Stimulated activated CD8-positive, alpha-beta memory T cell treated with anti-CD3 and anti-CD28 coated beads, Interleukin-15, amount 100 ng/mL, for 4 hours (primary cell): ENCODE measurements around the gene CCL18.
"Not testable (repeated sequence)": the region's sequence is repeated elsewhere in the genome, so short reads cannot be mapped to it uniquely, and the experiment has no call there.

Experiments used
- DNase-seq, 2 donors: peaks; one replicate each; pipeline ENCODE4 v3.0.0-alpha.2; 2020; ENCODE audit warnings: low read depth in 2 of 2

CCL18 gene

GRCh38 chr17:36063786-36064541, at the start of gene CCL18:
CCL18 (plus strand) TSS chr17:36064272; CDS start chr17:36064343, 71 bp downstream.
- DNase-seq, result no peak

- DNase-seq, result no peak
These were observed 49.1 kb upstream of the CCL18 start for GRCh38 chr17:36014946-36015345.

GRCh38 chr17:36015895-36016294, 48.2 kb upstream of the CCL18 start:
- DNase-seq, result not testable (repeated sequence)

GRCh38 chr17:36016555-36016954, 47.5 kb upstream of the CCL18 start:
- DNase-seq, result no peak

- no peak for DNase-seq
These were observed 46.3 kb upstream of the CCL18 start, which contains the start of gene CCL23 for GRCh38 chr17:36017799-36018198. CCL23 (minus strand) TSS chr17:36017972; CDS start chr17:36017897, 75 bp downstream.

- no peak for DNase-seq
These were observed 44.6 kb upstream of the CCL18 start for GRCh38 chr17:36019423-36019822.

- no peak for DNase-seq
These were observed 39.8 kb upstream of the CCL18 start for GRCh38 chr17:36024106-36024869.

- no peak for DNase-seq
These were observed 36.3 kb upstream of the CCL18 start for GRCh38 chr17:36027761-36028160.

GRCh38 chr17:36030956-36031355, 33.1 kb upstream of the CCL18 start:
- DNase-seq, result no peak

GRCh38 chr17:36034127-36034526, 29.9 kb upstream of the CCL18 start:
- DNase-seq, result no peak

GRCh38 chr17:36036235-36036634, 27.8 kb upstream of the CCL18 start:
- no peak for DNase-seq

GRCh38 chr17:36048066-36048465, 16.0 kb upstream of the CCL18 start:
- no peak for DNase-seq

GRCh38 chr17:36049643-36050042, 14.4 kb upstream of the CCL18 start:
- no peak for DNase-seq

- no peak for DNase-seq
These were observed 8.9 kb upstream of the CCL18 start for GRCh38 chr17:36055171-36055570.

GRCh38 chr17:36055921-36056520, 8.1 kb upstream of the CCL18 start:
- DNase-seq, result no peak

- no peak for DNase-seq
These were observed 6.2 kb upstream of the CCL18 start for GRCh38 chr17:36057911-36058310.

- no peak for DNase-seq
These were observed 4.7 kb upstream of the CCL18 start for GRCh38 chr17:36059406-36059805.

- DNase-seq, result no peak
These were observed 3.3 kb upstream of the CCL18 start for GRCh38 chr17:36060816-36061215.

- DNase-seq, result no peak
These were observed 2.4 kb downstream of the CCL18 start for GRCh38 chr17:36066365-36066985.

GRCh38 chr17:36068524-36068923, 4.5 kb downstream of the CCL18 start:
- DNase-seq, result no peak

- DNase-seq, result no peak
These were observed 5.1 kb downstream of the CCL18 start for GRCh38 chr17:36069136-36069535.

GRCh38 chr17:36070427-36070826, 6.4 kb downstream of the CCL18 start:
- DNase-seq, result no peak
